Fibroblast of lung (primary cell): ENCODE measurements around the gene NT5DC1.

Experiments used
- EZH2 ChIP-seq: IDR thresholded peaks from 2 replicates; pipeline ENCODE4 v1.5.1; 2012; ENCODE audit warnings: low read length, control low read depth, mild to moderate bottlenecking; ENCODE audit errors: missing control alignments
- TF ChIP-seq, protein P1 (sequence below), 2 donors: IDR thresholded peaks in 1 of 2; conservative IDR thresholded peaks in 1 of 2; 1 replicate in 1 of 2; 2 replicates in 1 of 2; pipeline ENCODE4 v1.5.1; 2011 to 2012; ENCODE audit warnings: low read length in 2 of 2, control low read depth in 1 of 2, inconsistent platforms in 1 of 2, low read depth in 1 of 2, mild to moderate bottlenecking in 1 of 2

- TF ChIP-seq, protein P1, sequence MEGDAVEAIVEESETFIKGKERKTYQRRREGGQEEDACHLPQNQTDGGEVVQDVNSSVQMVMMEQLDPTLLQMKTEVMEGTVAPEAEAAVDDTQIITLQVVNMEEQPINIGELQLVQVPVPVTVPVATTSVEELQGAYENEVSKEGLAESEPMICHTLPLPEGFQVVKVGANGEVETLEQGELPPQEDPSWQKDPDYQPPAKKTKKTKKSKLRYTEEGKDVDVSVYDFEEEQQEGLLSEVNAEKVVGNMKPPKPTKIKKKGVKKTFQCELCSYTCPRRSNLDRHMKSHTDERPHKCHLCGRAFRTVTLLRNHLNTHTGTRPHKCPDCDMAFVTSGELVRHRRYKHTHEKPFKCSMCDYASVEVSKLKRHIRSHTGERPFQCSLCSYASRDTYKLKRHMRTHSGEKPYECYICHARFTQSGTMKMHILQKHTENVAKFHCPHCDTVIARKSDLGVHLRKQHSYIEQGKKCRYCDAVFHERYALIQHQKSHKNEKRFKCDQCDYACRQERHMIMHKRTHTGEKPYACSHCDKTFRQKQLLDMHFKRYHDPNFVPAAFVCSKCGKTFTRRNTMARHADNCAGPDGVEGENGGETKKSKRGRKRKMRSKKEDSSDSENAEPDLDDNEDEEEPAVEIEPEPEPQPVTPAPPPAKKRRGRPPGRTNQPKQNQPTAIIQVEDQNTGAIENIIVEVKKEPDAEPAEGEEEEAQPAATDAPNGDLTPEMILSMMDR (conservative IDR thresholded peaks at IDR 0.05 in 1 of 2, IDR thresholded peaks at IDR 0.05 in 1 of 2; ENCODE audit: low read depth in 1 of 2, low read length in 2 of 2), result no peak
- TF ChIP-seq EZH2, result no peak
Observed at GRCh38 chr6:116144605-116145004, 44.0 kb downstream of the NT5DC1 start.
